Activated naive CD4-positive, alpha-beta T cell treated with anti-CD3 and anti-CD28 coated beads, Interleukin-2, amount 50 U/mL, for 24 hours (primary cell): ENCODE data around the gene NRIP2.

ENCODE experiments used
- H3K27ac Mint-ChIP-seq: one replicate; pipeline ENCODE4 v1.8.0; 2021; ENCODE audit warnings: mild to moderate bottlenecking, mixed read lengths
- H3K27me3 Mint-ChIP-seq: one replicate; pipeline ENCODE4 v1.8.0; 2021; ENCODE audit warnings: mixed read lengths
- H3K36me3 Mint-ChIP-seq: one replicate; pipeline ENCODE4 v1.8.0; 2021; ENCODE audit warnings: mixed read lengths
- H3K4me1 Mint-ChIP-seq: one replicate; pipeline ENCODE4 v1.8.0; 2021; ENCODE audit warnings: mixed read lengths
- H3K4me3 Mint-ChIP-seq: one replicate; pipeline ENCODE4 v1.8.0; 2021; ENCODE audit warnings: mild to moderate bottlenecking, mixed read lengths
- H3K9me3 Mint-ChIP-seq: one replicate; pipeline ENCODE4 v1.8.0; 2021; ENCODE audit warnings: mixed read lengths

NRIP2 gene

DNA sequence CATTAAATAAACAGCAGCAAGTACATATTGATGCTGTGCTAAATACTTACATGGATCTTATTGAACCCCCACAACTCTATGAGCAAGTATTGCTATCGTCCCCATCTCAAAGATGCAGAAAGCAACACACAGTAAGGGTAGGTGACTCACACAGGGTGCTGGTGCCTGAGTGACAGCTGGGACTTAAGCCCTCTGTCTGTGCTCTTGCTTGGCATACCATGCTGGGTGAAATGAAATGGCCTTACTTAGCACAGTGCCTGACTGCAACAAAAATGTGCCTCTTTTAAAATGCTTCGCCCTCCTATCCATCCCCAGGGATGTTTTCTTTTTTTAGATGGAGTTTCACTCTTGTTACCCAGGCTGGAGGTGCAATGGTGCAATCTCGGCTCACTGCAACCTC, 21.2 kb upstream of the NRIP2 start:
- no peaks in the 10 kb centered on the region for H3K27me3 Mint-ChIP-seq
- peaks cover 1% of the 10 kb centered on the region for H3K36me3 Mint-ChIP-seq
- H3K9me3 Mint-ChIP-seq: no peaks in the 10 kb centered on the region
- no peak overlapping the region for H3K4me3 Mint-ChIP-seq
- peak overlapping the region; percentile 63 for H3K27ac Mint-ChIP-seq
- H3K4me1 Mint-ChIP-seq: peaks cover 3% of the 10 kb centered on the region

GRCh38 chr12:2855546-2855945, 20.7 kb upstream of the NRIP2 start:
- no peak overlapping the region for H3K27ac Mint-ChIP-seq
- H3K4me1 Mint-ChIP-seq: peaks cover 3% of the 10 kb centered on the region
- H3K4me3 Mint-ChIP-seq: no peak overlapping the region
- no peaks in the 10 kb centered on the region for H3K9me3 Mint-ChIP-seq
- peaks cover 1% of the 10 kb centered on the region for H3K36me3 Mint-ChIP-seq
- no peaks in the 10 kb centered on the region for H3K27me3 Mint-ChIP-seq

GRCh38 chr12:2854669-2855453, 20.0 kb upstream of the NRIP2 start:
- Mint-ChIP-seq H3K27me3 (no peaks in the 10 kb centered on the region), H3K27ac (no peak overlapping the region), H3K4me3 (no peak overlapping the region), H3K9me3 (no peaks in the 10 kb centered on the region), H3K4me1 (peaks cover 3% of the 10 kb centered on the region), H3K36me3 (peaks cover 1% of the 10 kb centered on the region)

GRCh38 chr12:2853626-2854025, 18.8 kb upstream of the NRIP2 start:
- H3K9me3 Mint-ChIP-seq: no peaks in the 10 kb centered on the region
- H3K27ac Mint-ChIP-seq: no peak overlapping the region
- no peak overlapping the region for H3K4me3 Mint-ChIP-seq
- no peaks in the 10 kb centered on the region for H3K27me3 Mint-ChIP-seq
- H3K36me3 Mint-ChIP-seq: peaks cover 1% of the 10 kb centered on the region
- H3K4me1 Mint-ChIP-seq: peaks cover 3% of the 10 kb centered on the region

- peaks cover 4% of the 10 kb centered on the region for H3K36me3 Mint-ChIP-seq
- no peak overlapping the region for H3K4me3 Mint-ChIP-seq
- no peak overlapping the region for H3K27ac Mint-ChIP-seq
- H3K27me3 Mint-ChIP-seq: no peaks in the 10 kb centered on the region
- peaks cover 3% of the 10 kb centered on the region for H3K4me1 Mint-ChIP-seq
- H3K9me3 Mint-ChIP-seq: no peaks in the 10 kb centered on the region
Observed at GRCh38 chr12:2851931-2852330, 17.1 kb upstream of the NRIP2 start.

DNA sequence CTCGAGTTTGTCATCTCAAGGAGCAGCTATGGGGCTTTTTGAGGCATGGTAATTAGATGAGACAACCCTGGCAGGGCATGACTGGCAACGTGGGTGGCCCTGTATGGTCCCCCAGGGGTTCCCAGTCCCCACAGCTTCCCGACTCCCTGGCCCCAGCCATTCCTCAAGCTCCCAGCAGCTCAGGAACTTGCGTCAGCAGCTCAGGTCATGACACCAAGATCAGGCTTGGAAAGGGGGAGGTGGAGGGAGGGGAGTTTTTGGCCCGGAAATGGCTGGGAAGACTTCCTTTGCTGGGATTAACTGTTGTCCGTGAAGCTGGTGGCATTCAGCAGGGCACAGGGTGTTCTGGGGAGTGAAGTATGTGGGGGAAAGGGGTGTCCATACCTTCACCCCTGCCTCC, 10.4 kb upstream of the NRIP2 start:
- peaks cover 7% of the 10 kb centered on the region for H3K36me3 Mint-ChIP-seq
- H3K4me1 Mint-ChIP-seq: no peaks in the 10 kb centered on the region
- H3K9me3 Mint-ChIP-seq: no peaks in the 10 kb centered on the region
- H3K27me3 Mint-ChIP-seq: no peaks in the 10 kb centered on the region
- H3K4me3 Mint-ChIP-seq: no peak overlapping the region
- no peak overlapping the region for H3K27ac Mint-ChIP-seq

DNA sequence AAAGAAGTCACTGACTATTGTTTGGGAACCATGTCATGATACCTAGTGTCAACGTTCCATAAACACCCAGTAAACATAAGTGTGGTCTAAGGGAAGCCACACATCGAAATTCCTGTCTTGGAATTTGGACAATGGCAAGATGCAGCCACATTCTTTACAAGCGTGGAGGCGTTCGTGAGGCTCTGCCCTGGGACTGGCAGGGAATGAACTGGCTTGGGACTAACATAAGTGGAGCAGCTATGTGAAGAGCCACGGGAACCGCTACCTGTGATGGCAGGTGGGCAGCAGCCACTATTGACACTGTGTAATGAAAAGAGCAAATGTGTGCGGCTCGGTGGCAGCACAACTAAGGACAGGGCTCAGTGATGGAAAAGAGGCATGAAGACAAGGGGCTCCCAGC, 10.0 kb upstream of the NRIP2 start:
- H3K9me3 Mint-ChIP-seq: no peaks in the 10 kb centered on the region
- H3K36me3 Mint-ChIP-seq: peaks cover 8% of the 10 kb centered on the region
- H3K27ac Mint-ChIP-seq: no peak overlapping the region
- H3K4me3 Mint-ChIP-seq: no peak overlapping the region
- no peaks in the 10 kb centered on the region for H3K4me1 Mint-ChIP-seq
- no peaks in the 10 kb centered on the region for H3K27me3 Mint-ChIP-seq

DNA sequence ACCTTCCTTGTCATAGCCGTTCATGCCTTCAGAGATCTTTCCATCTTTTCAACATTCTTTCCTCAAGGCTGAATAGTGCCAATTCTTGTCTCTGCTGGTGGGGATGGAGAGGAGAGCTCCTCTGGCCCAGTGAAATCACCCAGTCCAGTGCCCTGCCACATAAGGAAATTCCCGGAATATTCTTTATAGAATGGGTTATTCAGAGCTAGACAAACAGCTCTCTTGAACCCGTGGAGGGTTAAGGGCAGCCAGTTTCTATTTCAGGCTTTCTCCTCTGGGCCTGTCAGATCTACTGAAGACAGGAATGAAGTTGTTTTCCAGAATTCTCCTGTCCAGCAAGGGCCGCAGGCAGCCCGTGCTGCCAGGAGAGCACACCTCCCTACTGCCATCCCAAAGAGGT, 8.1 kb upstream of the NRIP2 start:
- no peak overlapping the region for H3K27ac Mint-ChIP-seq
- H3K4me3 Mint-ChIP-seq: no peak overlapping the region
- no peaks in the 10 kb centered on the region for H3K27me3 Mint-ChIP-seq
- H3K4me1 Mint-ChIP-seq: no peaks in the 10 kb centered on the region
- H3K9me3 Mint-ChIP-seq: no peaks in the 10 kb centered on the region
- peaks cover 14% of the 10 kb centered on the region for H3K36me3 Mint-ChIP-seq

GRCh38 chr12:2841056-2841650, 6.3 kb upstream of the NRIP2 start:
- H3K4me3 Mint-ChIP-seq: no peak overlapping the region
- H3K36me3 Mint-ChIP-seq: peaks cover 12% of the 10 kb centered on the region
- H3K9me3 Mint-ChIP-seq: no peaks in the 10 kb centered on the region
- H3K27me3 Mint-ChIP-seq: no peaks in the 10 kb centered on the region
- H3K4me1 Mint-ChIP-seq: peaks cover 5% of the 10 kb centered on the region
- no peak overlapping the region for H3K27ac Mint-ChIP-seq

DNA sequence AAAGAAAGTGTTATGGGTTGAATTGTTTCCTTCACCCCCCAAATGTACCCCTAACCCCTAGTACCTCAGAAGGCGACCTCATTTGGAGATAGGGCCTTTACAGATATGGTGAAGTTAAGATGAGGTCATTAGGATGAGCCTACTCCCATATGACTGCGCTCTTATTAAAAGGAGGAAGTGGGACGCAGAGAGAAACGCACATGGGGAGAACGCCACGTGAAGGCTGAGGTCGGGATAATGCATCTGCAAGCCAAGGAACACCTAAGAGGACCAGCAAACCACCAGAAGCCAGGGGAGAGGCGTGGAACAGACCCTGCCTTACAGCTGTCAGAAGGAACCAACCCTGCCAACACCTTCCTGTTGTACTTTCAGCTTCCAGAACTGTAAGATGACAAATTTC, 1.7 kb upstream of the NRIP2 start:
- no peak overlapping the region for H3K27ac Mint-ChIP-seq
- no peaks in the 10 kb centered on the region for H3K27me3 Mint-ChIP-seq

GRCh38 chr12:2835691-2836403, 1.0 kb upstream of the NRIP2 start:
- Mint-ChIP-seq H3K36me3 (peaks cover 16% of the 10 kb centered on the region), H3K4me3 (no peak overlapping the region), H3K27me3 (no peaks in the 10 kb centered on the region), H3K4me1 (peaks cover 13% of the 10 kb centered on the region), H3K27ac (no peak overlapping the region), H3K9me3 (no peaks in the 10 kb centered on the region)

More for the DNA sequence above, 1.7 kb upstream of the NRIP2 start:
- Mint-ChIP-seq H3K4me1 (peaks cover 13% of the 10 kb centered on the region), H3K36me3 (peaks cover 14% of the 10 kb centered on the region), H3K4me3 (no peak overlapping the region), H3K9me3 (no peaks in the 10 kb centered on the region)

GRCh38 chr12:2833810-2834209, 1.0 kb downstream of the NRIP2 start:
- no peak overlapping the region for H3K4me3 Mint-ChIP-seq
- H3K27me3 Mint-ChIP-seq: no peaks in the 10 kb centered on the region
- H3K27ac Mint-ChIP-seq: peak overlapping the region; percentile 59
- H3K4me1 Mint-ChIP-seq: peaks cover 13% of the 10 kb centered on the region
- no peaks in the 10 kb centered on the region for H3K9me3 Mint-ChIP-seq
- peaks cover 15% of the 10 kb centered on the region for H3K36me3 Mint-ChIP-seq

DNA sequence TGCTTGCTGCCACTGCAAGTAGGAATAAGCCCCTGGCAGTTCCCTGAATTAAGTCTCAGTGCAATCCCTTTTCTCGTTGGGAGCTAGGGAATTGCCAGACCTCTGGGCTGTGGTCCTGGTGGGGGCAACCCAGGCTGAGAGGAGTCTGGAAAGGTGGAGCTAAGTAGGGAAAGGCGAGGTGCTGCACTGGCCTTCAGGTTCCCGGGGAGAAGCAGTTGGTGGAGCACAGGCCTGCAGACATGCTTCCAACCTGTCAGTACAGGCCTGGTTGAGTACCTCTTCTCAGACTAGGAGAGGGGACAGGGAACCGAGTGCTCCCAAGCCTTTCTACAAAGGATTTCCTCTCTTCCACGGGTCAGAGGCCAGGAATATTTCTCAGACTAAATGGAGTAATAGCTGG, 1.5 kb downstream of the NRIP2 start:
- H3K36me3 Mint-ChIP-seq: peaks cover 16% of the 10 kb centered on the region
- no peak overlapping the region for H3K27ac Mint-ChIP-seq
- H3K9me3 Mint-ChIP-seq: no peaks in the 10 kb centered on the region
- no peak overlapping the region for H3K4me3 Mint-ChIP-seq
- H3K27me3 Mint-ChIP-seq: no peaks in the 10 kb centered on the region
- peaks cover 13% of the 10 kb centered on the region for H3K4me1 Mint-ChIP-seq

GRCh38 chr12:2832550-2833127, 2.2 kb downstream of the NRIP2 start:
- Mint-ChIP-seq H3K27me3 (no peaks in the 10 kb centered on the region), H3K27ac (peak overlapping the region; percentile 23), H3K36me3 (peaks cover 19% of the 10 kb centered on the region), H3K9me3 (no peaks in the 10 kb centered on the region), H3K4me1 (peaks cover 13% of the 10 kb centered on the region), H3K4me3 (no peak overlapping the region)

DNA sequence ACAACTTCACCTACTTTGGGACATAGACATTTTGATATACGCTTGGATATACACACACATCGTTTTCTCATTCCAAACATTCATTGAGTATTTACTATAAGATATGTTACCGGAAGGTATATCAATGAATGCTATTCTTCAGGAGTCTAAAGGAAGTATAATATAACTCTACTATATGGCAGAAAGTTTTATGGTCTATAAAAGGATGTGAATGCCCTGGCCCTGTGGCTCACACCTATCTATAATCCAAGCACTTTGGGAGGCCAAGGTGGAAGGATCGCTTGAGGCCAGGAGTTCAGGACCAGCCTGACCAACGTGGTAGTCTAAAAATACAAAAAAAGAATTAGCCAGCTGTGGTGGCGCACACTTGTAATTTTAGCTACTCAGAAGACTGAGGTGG, 5.6 kb downstream of the NRIP2 start:
- Mint-ChIP-seq H3K9me3 (no peaks in the 10 kb centered on the region), H3K4me1 (no peaks in the 10 kb centered on the region), H3K27ac (no peak overlapping the region), H3K27me3 (no peaks in the 10 kb centered on the region), H3K36me3 (peaks cover 19% of the 10 kb centered on the region), H3K4me3 (no peak overlapping the region)
